Nucleus accumbens (tissue), 56 donors: ENCODE data around the gene PRPF38A.

ENCODE experiments used
- DNase-seq, 56 donors: peaks; one replicate each; lab custom pipeline; 2025; lab: John Stamatoyannopoulos, UW

Gene PRPF38A

DNA sequence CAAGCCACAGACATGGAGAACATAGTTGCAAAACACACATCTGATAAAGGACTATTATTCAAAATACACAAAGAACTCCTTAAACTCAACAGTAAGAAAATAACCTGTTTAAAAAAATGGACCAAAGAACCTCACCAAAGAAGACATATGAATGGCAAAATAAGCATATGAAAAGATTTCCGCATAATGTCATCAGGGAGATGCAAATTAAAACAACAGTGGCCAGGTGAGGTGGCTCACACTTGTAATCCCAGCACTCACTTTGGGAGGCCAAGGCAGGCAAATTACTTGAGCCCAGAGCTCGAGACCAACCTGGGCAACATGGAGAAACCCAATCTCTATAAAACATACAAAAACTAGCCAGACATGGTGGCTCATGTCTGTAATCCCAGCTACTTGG, 50.4 kb downstream of the PRPF38A start:
- no peak for DNase-seq

DNA sequence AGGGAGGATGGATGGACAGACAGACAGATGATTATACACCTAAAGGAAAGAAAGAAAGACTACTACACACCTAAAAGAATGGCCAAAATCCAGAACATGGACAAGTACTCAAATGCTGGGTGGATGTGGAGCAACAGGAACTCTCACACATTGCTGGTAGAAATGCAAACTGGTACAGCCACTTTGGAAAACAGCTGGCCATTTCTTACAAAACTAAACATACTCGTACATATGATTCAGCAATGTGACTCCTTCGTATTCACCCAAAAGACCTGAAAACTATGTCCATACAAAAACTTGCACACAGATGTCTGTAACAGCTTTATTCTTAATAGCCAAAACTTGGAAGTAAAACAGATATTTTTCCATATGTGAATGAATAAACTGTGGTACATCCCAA, 51.3 kb downstream of the PRPF38A start:
- no peak for DNase-seq

GRCh38 chr1:52460694-52461093, 56.3 kb downstream of the PRPF38A start:
- DNase-seq, result no peak

GRCh38 chr1:52461821-52462220, 57.4 kb downstream of the PRPF38A start:
- no peak for DNase-seq

DNA sequence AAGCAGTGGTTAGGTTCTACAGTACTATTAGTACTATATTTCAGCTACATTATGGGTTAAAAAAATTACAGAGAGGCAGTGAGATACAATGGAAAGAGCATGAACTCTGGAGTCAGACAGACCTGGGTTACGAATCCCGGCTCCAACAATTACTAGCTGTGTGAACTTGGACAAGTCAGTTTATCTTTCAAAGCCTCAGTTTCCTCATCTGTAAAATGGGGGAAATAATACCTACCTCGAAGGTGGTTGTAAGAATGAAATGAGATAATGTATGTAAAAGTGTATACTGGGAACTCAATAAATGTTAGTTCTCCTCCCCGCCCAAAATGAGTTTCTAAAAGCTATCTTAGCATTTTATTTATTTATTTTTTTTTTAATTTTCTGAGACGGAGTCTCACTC, 59.5 kb downstream of the PRPF38A start:
- DNase-seq, result no peak

GRCh38 chr1:52469108-52469507, 64.7 kb downstream of the PRPF38A start:
- DNase-seq, result no peak
